Measurements from ENCODE around the gene ATP5ME. TPM values are rescaled to one million over a fixed set of nuclear protein-coding genes. Genes with fewer than 3 reads are reported as not detected.

ATP5ME gene
- total and polyA plus RNA-seq, 2 of the 13 experiments (the other 11 are each of a cell fraction or from before 2014, with no cell fraction given) = 305 to 753 TPM

GRCh38 chr4:674172-675035 lies at the start of gene ATP5ME, which contains the start of gene MYL5 (continued):
- TF ChIP-seq RXRB (CRISPR knock-in tag; IDR thresholded peaks at IDR 0.05; ENCODE audit: borderline replicate concordance) (peak; percentile 37; the same call in 1 of the 2 replicates), MBD4 (IDR thresholded peaks at IDR 0.05; ENCODE audit: borderline replicate concordance, low read length) (no peak), ZNF879 (CRISPR knock-in tag; IDR thresholded peaks at IDR 0.05) (0 out of 2 replicates have a peak, but pooled peaks have one; percentile 6), TEAD2 (CRISPR knock-in tag; IDR thresholded peaks at IDR 0.05) (no peak), SRF (IDR thresholded peaks at IDR 0.05; ENCODE audit: low read depth, low read length) (0 out of 2 replicates have a peak, but pooled peaks have one; percentile 10), HNRNPLL (IDR thresholded peaks at IDR 0.05; ENCODE audit: low read depth, low read length, poor library complexity, severe bottlenecking) (peak; percentile 31), ERF (CRISPR knock-in tag; IDR thresholded peaks at IDR 0.05) (peak; percentile 67; the same call in 1 of the 2 replicates), PPARG (CRISPR knock-in tag; conservative IDR thresholded peaks at IDR 0.05) (no peak; the same call in 1 of the 2 replicates), FOXP4 (CRISPR knock-in tag; IDR thresholded peaks at IDR 0.05) (no peak; the same call in 1 of the 2 replicates), ETV5 (CRISPR knock-in tag; IDR thresholded peaks at IDR 0.05; ENCODE audit: borderline replicate concordance) (peak; percentile 79), SRSF4 (IDR thresholded peaks at IDR 0.05; ENCODE audit: low read depth, low read length, poor library complexity, severe bottlenecking) (no peak), ZNF430 (CRISPR knock-in tag; IDR thresholded peaks at IDR 0.05) (no peak; the same call in 1 of the 2 replicates), ZBTB44 (CRISPR knock-in tag; IDR thresholded peaks at IDR 0.05) (no peak), NR3C1 (CRISPR knock-in tag; IDR thresholded peaks at IDR 0.05) (no peak), KDM5B (CRISPR knock-in tag; IDR thresholded peaks at IDR 0.05; ENCODE audit: borderline replicate concordance) (peak; percentile 94; the same call in 1 of the 2 replicates), MTA1 (CRISPR knock-in tag; IDR thresholded peaks at IDR 0.05; ENCODE audit: borderline replicate concordance) (no peak; the same call in 1 of the 2 replicates), ETV6 (CRISPR knock-in tag; conservative IDR thresholded peaks at IDR 0.05) (peak; percentile 57; the same call in 1 of the 2 replicates), NFE2L2 (IDR thresholded peaks at IDR 0.05; ENCODE audit: low read length) (no peak), BORCS8-MEF2B (CRISPR knock-in tag; IDR thresholded peaks at IDR 0.05) (peak; percentile 67; the same call in 1 of the 2 replicates), ZNF747 (CRISPR knock-in tag; IDR thresholded peaks at IDR 0.05; ENCODE audit: borderline replicate concordance) (peak; percentile 53), MEF2D (CRISPR knock-in tag; IDR thresholded peaks at IDR 0.05) (no peak)
- TF ChIP-seq, protein P1, sequence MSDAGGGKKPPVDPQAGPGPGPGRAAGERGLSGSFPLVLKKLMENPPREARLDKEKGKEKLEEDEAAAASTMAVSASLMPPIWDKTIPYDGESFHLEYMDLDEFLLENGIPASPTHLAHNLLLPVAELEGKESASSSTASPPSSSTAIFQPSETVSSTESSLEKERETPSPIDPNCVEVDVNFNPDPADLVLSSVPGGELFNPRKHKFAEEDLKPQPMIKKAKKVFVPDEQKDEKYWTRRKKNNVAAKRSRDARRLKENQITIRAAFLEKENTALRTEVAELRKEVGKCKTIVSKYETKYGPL (CRISPR knock-in tag; IDR thresholded peaks at IDR 0.05) = no peak
- TF ChIP-seq, protein P2, sequence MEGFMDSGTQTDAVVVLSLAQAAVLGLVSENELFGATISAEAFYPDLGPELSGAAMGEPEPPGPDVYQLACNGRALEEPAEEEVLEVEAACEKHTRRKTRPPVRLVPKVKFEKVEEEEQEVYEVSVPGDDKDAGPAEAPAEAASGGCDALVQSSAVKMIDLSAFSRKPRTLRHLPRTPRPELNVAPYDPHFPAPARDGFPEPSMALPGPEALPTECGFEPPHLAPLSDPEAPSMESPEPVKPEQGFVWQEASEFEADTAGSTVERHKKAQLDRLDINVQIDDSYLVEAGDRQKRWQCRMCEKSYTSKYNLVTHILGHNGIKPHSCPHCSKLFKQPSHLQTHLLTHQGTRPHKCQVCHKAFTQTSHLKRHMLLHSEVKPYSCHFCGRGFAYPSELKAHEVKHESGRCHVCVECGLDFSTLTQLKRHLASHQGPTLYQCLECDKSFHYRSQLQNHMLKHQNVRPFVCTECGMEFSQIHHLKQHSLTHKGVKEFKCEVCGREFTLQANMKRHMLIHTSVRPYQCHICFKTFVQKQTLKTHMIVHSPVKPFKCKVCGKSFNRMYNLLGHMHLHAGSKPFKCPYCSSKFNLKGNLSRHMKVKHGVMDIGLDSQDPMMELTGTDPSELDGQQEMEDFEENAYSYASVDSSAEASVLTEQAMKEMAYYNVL (CRISPR knock-in tag; IDR thresholded peaks at IDR 0.05; ENCODE audit: borderline replicate concordance) = peak; percentile 54; the same call in 1 of the 2 replicates

Measured in HepG2 (cell line).